ELR (cell line): ENCODE measurements around the gene HOXA2.

Source experiments
- DNase-seq: peaks from one replicate; pipeline ENCODE4 v3.0.0-alpha.2; 2015; ENCODE audit warnings: low read depth

HOXA2 gene

DNA sequence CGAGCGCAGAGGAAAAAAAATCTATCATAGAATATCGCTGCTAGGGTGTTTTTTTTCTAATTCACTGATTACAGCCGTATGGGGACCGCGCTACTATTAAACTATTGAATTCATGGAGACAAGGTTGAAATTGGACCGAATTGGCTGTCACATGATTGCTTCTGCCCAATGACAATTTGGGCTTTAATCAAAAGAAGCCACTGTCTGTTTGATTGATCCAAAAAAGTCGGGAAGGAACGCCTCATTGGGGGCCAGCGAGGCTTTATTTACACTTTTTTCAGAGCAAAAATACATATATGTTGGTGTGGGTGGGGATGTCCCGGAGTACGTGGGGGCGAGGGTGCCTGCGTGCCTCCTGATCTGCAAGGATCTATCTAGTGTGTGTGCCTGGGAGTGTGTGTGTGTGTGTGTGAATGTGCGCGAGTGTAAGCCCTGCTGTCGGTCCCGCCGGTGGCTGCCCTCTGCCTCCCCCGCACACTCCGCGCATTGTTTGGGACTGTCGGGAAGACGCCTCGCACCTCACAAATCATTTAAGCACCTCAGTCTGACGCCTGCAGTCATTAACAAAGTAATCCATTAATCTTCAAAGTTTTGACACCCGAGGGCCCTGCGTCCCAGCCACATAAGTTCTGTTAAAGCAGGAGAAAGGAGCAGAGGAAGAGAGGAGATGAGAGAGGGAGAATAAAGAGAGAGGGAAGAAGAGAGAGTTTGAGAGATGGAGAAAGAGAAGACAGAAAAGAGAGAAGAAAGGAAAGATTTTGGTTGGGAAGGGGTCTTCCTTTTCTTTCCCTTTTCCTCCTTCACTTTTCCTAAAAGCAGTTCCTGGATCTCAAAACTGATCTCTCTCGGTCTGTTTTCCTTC is at the start of gene HOXA2:
TSS of gene HOXA2 (minus strand) at position 103 of the 862 bp plus-strand sequence. CDS start 183 bp downstream, outside the sequence.
- no peak for DNase-seq

DNA sequence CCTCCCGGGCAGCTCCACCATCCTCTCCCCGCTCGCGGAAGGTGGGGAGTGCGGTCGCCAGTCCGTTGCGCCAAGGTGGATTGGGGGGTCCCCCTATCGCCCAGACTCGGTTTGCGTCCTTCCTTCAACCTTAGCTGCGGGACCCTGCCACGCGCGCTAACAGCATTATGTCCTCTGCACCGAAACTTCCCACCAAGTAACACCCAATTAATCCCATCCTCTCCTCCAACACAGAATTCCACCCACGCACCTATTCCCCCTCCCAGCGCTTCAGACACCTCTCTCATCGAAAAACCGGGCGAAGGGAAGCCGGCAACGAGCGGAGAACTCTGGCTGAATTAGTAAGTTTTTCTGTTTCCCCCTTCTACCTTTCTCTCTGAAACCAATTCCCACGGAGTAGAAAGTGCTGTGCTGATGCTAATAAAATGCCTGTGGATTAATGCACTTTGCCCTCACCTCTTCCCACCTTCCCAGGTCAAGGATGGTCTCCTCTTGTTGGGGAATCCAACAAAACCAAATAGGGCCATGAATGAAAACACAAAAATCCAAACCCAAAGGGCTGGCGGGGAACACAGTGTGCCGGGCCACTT is 49.0 kb upstream of the HOXA2 start:
- DNase-seq = peak; percentile 42

DNA sequence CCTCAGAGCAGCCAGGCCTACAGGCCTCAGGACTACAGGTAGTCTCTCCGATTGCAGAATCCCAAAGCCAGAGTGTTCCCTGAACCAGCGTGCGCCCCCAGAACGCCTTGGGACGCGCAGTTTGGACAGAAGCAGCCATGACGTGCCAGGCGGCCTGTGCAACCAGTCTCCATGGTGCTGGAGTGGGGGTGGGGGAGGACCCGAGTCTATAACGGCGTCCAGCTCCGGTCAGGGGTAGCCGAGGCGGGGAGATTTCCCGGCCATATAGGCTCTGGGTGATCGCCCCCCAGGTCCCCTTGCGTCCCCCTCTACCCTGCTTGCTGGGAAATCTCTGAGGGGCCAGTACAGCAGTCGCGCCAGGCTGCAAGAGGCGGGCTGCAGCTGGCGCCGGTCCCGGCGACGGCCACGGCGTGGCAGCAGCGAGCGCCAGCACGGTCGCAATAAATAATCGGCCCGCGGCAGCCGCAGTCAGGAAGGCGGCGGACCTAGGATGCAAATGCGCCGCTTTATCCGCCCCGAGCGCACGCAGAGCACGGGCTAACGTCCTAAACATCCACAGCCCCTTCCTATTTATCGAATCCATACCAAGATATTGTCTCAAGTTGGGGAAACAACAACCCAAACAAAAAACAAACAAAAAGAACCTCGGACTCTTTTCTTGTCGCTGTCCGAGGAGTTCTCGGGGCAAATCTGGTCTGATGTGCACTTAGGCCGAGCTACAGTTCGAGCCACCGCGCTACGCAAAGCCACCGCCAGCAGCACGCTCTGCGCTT is 48.3 kb upstream of the HOXA2 start:
- peak; percentile 88 for DNase-seq

DNA sequence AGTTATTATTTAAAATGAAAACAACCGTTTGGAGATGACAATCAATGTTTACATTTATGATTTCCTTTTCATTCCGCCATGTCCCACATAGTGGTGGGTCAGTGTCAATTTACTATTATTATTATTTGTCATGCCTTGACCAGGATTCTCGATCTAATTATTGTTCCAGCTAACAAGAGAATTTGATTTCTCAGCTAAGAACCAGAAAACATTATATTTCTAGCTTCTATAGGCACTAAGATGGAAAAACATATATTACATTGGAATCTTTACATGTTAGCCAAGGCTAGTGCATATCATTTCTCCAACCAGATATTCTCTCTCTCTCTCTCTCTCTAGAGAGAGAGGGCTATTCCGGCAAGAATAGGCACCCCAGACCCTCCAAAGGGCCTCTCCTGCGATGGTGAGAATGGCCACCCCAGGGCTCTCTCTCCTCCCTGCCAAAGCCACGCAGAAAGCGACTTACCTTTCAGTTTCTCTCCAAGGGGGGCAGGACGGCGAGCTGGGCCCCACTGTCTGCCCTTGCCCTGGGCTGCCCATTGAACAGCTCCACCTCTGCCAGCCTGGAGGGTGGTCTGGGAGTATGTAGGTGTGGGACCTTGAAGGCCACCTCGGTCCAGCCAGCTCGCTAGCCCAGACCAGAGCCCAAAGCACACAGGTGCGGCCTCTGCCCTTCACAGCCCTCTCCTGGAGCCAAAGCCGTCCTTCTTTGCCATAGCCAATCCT is 47.5 kb upstream of the HOXA2 start:
- DNase-seq = no peak

GRCh38 chr7:27148756-27149641 is 46.5 kb upstream of the HOXA2 start:
- no peak for DNase-seq

GRCh38 chr7:27148031-27148755 is 45.7 kb upstream of the HOXA2 start:
- DNase-seq = no peak

DNA sequence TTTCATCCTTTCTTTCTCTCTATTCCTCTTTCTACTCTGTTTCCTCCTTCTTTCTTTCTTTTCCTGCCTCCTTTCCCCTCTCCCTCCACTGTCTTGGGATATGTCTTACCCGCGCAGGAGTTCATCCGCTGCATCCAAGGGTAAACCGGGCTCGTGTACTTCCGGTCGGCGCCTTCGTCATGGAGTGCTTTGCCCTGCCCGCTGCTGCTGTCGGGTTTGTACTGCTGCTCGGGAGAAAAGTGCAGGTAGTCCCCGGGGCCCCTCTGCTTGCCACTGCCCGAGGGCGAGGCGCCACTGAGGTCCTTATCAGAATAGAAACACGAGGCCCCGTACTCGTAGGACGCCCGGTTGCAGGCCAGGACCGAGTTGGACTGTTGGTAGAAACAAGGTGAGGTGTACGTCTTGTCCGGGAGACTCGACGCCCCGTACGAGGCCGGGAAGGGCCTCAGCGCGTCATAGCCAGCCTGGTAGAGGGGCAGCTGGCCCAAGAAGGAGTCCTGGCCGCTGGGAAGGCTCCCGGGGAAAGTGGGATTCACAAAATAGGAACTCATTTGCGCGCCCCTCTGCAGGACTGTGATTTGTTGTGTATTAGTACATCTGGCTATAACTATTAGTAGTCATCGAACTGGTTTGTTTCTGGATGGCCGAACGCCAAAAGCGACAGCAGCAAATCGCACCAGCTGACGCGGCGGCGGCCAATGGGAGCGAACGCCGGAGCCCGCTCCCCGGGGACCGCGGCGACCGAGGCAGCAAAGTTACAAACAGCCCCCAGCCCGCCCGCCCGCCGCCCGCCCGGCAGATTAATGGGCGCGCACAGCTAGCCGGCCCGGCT is 44.9 kb upstream of the HOXA2 start, which contains the start of gene HOXA6:
TSS of gene HOXA6 (minus strand) at position 576 of the 832 bp plus-strand sequence. CDS start at position 551, 25 bp downstream.
- no peak for DNase-seq

GRCh38 chr7:27146491-27147198 is 44.2 kb upstream of the HOXA2 start:
- DNase-seq = no peak

DNA sequence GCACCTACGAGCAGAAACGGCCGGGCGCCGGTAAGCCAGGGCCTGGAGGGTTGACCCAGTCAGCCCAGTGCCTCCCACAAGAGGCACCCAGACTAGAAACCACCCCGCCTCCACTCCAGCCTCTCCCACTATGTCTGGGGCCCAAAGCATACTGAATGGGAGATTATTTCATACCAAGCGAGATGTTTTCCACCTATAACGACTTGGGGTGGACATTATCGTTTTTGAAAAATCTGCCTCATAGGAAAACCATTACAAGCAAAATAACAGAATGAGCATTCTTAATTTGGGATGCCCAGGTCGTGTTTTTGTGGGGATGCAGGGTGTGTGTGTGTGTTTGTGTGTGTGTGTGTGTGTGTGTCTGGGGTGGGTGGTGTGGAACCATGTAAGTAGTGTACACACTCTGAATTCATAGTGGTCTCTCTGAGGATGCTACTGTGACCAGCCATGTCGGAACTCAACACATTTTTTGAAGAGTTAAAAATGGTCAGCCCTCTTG is 43.5 kb upstream of the HOXA2 start:
- DNase-seq = no peak

- no peak for DNase-seq
These were observed 42.9 kb upstream of the HOXA2 start for GRCh38 chr7:27145165-27145913.

- DNase-seq = no peak
These were observed 42.3 kb upstream of the HOXA2 start for GRCh38 chr7:27144781-27145164.

- DNase-seq = no peak
These were observed 41.7 kb upstream of the HOXA2 start for GRCh38 chr7:27143950-27144780.

DNA sequence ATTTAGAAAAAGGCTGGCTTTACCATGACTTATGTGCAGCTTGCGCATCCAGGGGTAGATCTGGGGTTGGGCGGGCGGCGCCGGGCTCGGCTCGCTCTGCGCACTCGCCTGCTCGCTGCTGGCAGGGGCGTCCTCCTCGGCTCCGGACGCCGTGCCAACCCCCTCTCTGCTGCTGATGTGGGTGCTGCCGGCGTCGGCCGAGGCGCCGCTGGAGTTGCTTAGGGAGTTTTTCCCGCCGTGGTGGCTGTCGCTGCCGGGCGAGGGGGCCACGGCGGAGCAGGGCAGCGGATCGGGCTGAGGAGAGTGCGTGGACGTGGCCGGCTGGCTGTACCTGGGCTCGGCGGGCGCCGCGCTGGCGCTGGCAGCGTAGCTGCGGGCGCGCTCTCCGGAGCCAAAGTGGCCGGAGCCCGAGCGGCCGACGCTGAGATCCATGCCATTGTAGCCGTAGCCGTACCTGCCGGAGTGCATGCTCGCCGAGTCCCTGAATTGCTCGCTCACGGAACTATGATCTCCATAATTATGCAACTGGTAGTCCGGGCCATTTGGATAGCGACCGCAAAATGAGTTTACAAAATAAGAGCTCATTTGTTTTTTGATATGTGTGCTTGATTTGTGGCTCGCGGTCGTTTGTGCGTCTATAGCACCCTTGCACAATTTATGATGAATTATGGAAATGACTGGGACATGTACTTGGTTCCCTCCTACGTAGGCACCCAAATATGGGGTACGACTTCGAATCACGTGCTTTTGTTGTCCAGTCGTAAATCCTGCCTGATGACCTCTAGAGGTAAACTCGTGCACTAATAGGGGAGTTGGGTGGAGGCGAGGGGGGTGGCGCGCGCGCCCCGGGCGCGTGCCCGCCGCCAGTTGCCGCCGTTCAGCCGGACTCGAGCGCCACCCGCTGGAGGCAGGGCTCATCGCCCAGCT is 40.8 kb upstream of the HOXA2 start, which contains the start of gene HOXA5:
TSS of gene HOXA5 (minus strand) at position 659 of the 927 bp plus-strand sequence. CDS start at position 585, 74 bp downstream.
- peak; percentile 96 for DNase-seq

DNA sequence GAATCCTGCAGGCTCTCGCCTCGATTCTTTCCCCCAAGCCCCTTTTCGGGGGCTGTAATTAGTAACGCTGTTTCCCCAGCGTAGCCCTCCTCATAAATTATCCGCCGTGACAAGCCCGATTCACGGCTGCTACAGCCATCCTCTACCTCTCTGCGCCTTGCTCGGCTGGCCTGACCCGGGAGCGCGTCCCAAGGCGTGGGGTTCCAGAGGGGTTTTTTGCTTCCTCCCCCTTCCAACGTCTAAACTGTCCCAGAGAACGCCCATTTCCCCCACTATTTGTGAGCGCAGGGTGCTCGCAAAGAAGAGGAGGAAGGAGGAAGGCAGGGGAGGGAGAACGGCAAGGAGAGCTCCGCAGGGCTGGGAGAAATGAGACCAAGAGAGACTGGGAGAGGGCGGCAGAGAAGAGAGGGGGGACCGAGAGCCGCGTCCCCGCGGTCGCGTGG is 40.1 kb upstream of the HOXA2 start:
- no peak for DNase-seq

DNA sequence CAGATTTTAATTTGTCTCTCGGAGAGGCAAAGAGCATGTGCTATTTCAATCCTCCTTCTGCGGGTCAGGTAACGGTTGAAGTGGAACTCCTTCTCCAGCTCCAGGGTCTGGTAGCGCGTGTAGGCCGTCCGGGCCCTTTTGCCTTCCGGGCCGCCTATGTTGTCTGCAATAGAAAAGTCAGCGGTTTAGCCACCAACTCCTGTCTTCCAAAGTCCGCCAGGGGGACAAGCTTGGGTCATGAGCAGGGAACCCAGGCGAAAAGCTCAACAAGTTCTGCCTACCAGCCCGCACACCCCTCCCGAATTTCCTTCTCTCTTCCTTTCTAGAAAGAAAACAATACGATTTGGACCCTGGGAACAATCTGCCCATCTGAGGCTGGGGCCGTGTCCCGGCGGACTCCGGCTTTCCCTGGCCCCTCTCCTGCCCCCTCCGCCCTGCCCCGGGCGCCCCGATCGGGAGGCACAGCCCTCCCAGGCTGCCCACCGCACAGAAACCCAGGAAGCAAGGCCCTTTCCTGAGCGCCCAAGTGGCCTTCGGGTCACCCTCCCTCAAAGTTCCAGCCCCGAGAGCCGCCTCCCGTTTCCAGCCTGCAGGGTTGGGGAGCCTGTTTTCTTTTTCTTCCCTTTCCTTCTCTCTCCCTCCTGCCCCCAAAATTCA is 39.6 kb upstream of the HOXA2 start:
- DNase-seq = no peak
